K562 (cell line): ENCODE measurements around the gene PNKD. TPM values are rescaled to one million over a fixed set of nuclear protein-coding genes. Genes with fewer than 3 reads are reported as not detected.

Experiments
- ATAC-seq: fragments of 200-7000 bp; cut with Tn5 transposase; 3 replicates; pipeline ENCODE4 v1.9.1; 2020; ENCODE audit warnings: moderate library complexity
- BruUV-seq: library from RNA; stranded (reverse); fragments of 400-500 nt; replicated peaks from 2 replicates; lab custom pipeline; 2021; lab: Mats Ljungman, UMichigan
- CTCF ChIA-PET: fragments of 300-600 bp; formaldehyde crosslinking; extraction: SDS; loops from one replicate; lab custom pipeline; 2021; ENCODE audit warnings: low intra/inter-chr PET ratio; lab: Yijun Ruan, JAX
- POLR2A ChIA-PET: fragments of 300-600, 350-650 bp; sonication (Branson Sonifier 250); formaldehyde crosslinking; extraction: SDS; loops from one replicate; lab custom pipeline; 2021; ENCODE audit warnings: antibody characterized with exemption, inconsistent platforms; lab: Yijun Ruan, JAX
- DNase-seq, 4 experiments: peaks; one replicate each; pipeline versions ENCODE4 v3.0.0 to v3.0.0-alpha.2; 2011 to 2018; ENCODE audit warnings: low spot score in 3 of 4, mixed read lengths in 3 of 4; ENCODE audit errors: extremely low read depth in 1 of 4
- FAIRE-seq: peaks from 2 replicates; lab custom pipeline; 2011; peaks lifted over from hg19 to GRCh38; lab: Jason Lieb, UNC
- H2AFZ ChIP-seq: 2 replicates; pipeline ENCODE4 v1.6.0; 2011; ENCODE audit warnings: low read depth, low read length, control low read depth, inconsistent platforms
- H3K27ac ChIP-seq: fragments of 200-600 bp; 3 replicates; pipeline ENCODE4 v1.8.0; 2011; ENCODE audit warnings: low read depth, mild to moderate bottlenecking, control low read depth, inconsistent platforms, low read length, moderate library complexity, mixed read lengths; ENCODE audit errors: extremely low read depth
- H3K27me3 ChIP-seq, 2 experiments: fragments of 300-600 bp in 1 of 2; 2 replicates in 1 of 2; 3 replicates in 1 of 2; pipeline versions ENCODE4 v1.6.0 to v1.8.0; 2011; ENCODE audit warnings: inconsistent platforms in 2 of 2, low read length in 2 of 2, mild to moderate bottlenecking in 1 of 2, mixed read lengths in 1 of 2, moderate library complexity in 1 of 2; ENCODE audit not compliant: control insufficient read depth in 2 of 2, insufficient read depth in 2 of 2
- H3K36me3 ChIP-seq: fragments of 300-600 bp; 3 replicates; pipeline ENCODE4 v1.8.0; 2011; ENCODE audit warnings: mild to moderate bottlenecking, low read length, inconsistent platforms; ENCODE audit not compliant: control insufficient read depth, insufficient read depth
- H3K4me1 ChIP-seq, 2 experiments: fragments of 200-600 bp in 1 of 2; replicated peaks in 1 of 2; 2 replicates in 1 of 2; 3 replicates in 1 of 2; pipeline versions ENCODE4 v1.5.1 to v1.8.0; 2011; ENCODE audit warnings: inconsistent platforms in 2 of 2, low read length in 2 of 2, mild to moderate bottlenecking in 1 of 2, mixed read lengths in 1 of 2, moderate library complexity in 1 of 2; ENCODE audit not compliant: control insufficient read depth in 2 of 2, insufficient read depth in 2 of 2
- H3K4me2 ChIP-seq: 2 replicates; pipeline ENCODE4 v1.6.1; 2011; ENCODE audit warnings: low read length, control low read depth, inconsistent platforms, mixed read lengths; ENCODE audit not compliant: insufficient read depth
- H3K4me3 ChIP-seq: fragments of 200-600 bp; sonication (generic), shearing (Covaris generic); 2 replicates; pipeline ENCODE4 v1.5.1; 2016; ENCODE audit warnings: control low read depth, inconsistent platforms
- H3K79me2 ChIP-seq: fragments of 200-600 bp; 3 replicates; pipeline ENCODE4 v1.8.0; 2011; ENCODE audit warnings: low read length, inconsistent platforms; ENCODE audit not compliant: control insufficient read depth, insufficient read depth
- H3K9ac ChIP-seq, 2 experiments: 2 replicates each; pipeline versions ENCODE4 v1.6.0 to v1.6.1; 2011; ENCODE audit warnings: low read depth in 2 of 2, low read length in 2 of 2, control low read depth in 1 of 2, inconsistent platforms in 1 of 2, mild to moderate bottlenecking in 1 of 2, mixed read lengths in 1 of 2; ENCODE audit not compliant: insufficient read depth in 1 of 2
- H3K9me1 ChIP-seq: one replicate; pipeline ENCODE4 v1.6.0; 2011; ENCODE audit warnings: inconsistent platforms, mild to moderate bottlenecking, low read length, moderate library complexity; ENCODE audit not compliant: control insufficient read depth, insufficient read depth
- H3K9me3 ChIP-seq: replicated peaks from 2 replicates; pipeline ENCODE4 v1.5.1; 2011; ENCODE audit warnings: low read depth, low read length, inconsistent platforms; ENCODE audit not compliant: control insufficient read depth, insufficient read depth
- H4K20me1 ChIP-seq: replicated peaks from 2 replicates; pipeline ENCODE4 v1.6.1; 2011; ENCODE audit warnings: low read length, inconsistent platforms, mixed read lengths; ENCODE audit not compliant: control insufficient read depth, insufficient read depth
- CBFA2T3 ChIP-seq: fragments of 450-650 bp; IDR thresholded peaks from 2 replicates; pipeline ENCODE4 v1.6.1; 2017
- FOXM1 ChIP-seq, 2 experiments: fragments of 450-650 bp in 1 of 2; sonication (generic) in 1 of 2; formaldehyde crosslinking in 1 of 2; IDR thresholded peaks; 2 replicates each; pipeline versions ENCODE4 v1.6.1 to v1.9.0; 2017 to 2022; ENCODE audit warnings: low read depth in 2 of 2, mild to moderate bottlenecking in 2 of 2, missing genetic modification reagents in 1 of 2, moderate library complexity in 1 of 2
- ID3 ChIP-seq, 2 experiments: fragments of 250-450 bp in 1 of 2; fragments of 450-650 bp in 1 of 2; sonication (Bioruptor Pico) in 1 of 2; IDR thresholded peaks; 2 replicates each; pipeline versions ENCODE4 v1.6.1 to v1.8.0; 2016 to 2021; ENCODE audit warnings: mild to moderate bottlenecking in 2 of 2, moderate library complexity in 2 of 2, missing compliant biosample characterization in 1 of 2, missing genetic modification characterization in 1 of 2
- MIER1 ChIP-seq: fragments of 450-650 bp; IDR thresholded peaks from 2 replicates; pipeline ENCODE4 v1.6.1; 2016; ENCODE audit warnings: antibody characterized with exemption, mild to moderate bottlenecking, low read depth
- PHTF2 ChIP-seq: fragments of 250-450 bp; sonication (Bioruptor Pico); IDR thresholded peaks from 2 replicates; pipeline ENCODE4 v1.5.0; 2021; ENCODE audit warnings: mild to moderate bottlenecking
- POLR2A ChIP-seq: fragments of 450-650 bp; conservative IDR thresholded peaks from 2 replicates; pipeline ENCODE4 v1.6.1; 2016
- RBM15 ChIP-seq: fragments of 200-400 bp; formaldehyde crosslinking; IDR thresholded peaks from 2 replicates; pipeline ENCODE4 v1.6.1; 2018; ENCODE audit warnings: mild to moderate bottlenecking, low read length, moderate library complexity; ENCODE audit not compliant: insufficient read depth
- YBX1 ChIP-seq: fragments of 450-650 bp; IDR thresholded peaks from 2 replicates; pipeline ENCODE4 v1.7.1; 2016; ENCODE audit warnings: mild to moderate bottlenecking
- WGBS: fragments of 100-300 bp; shearing (Covaris generic); methylation state at CpG from one replicate; pipeline ENCODE4 v1.1.6; 2016; ENCODE audit warnings: low coverage, mixed read lengths; ENCODE audit not compliant: insufficient coverage; ENCODE audit errors: missing lambda C conversion rate; 5-methylcytosine and 5-hydroxymethylcytosine counted together
- in situ Hi-C: fragments of 300-500 bp; cut with MboI; formaldehyde crosslinking; loops from 4 replicates; pipeline ENCODE4 v1.15.0; 2018; ENCODE audit warnings: inconsistent platforms, mixed read lengths
- intact Hi-C: fragments of 100-400 bp; cut with micrococcal nuclease; formaldehyde crosslinking; loops from 2 replicates; pipeline ENCODE4 v1.14.2; 2022
- polyA plus RNA-seq, 8 experiments: library from polyadenylated mRNA; depleted of rRNA in 4 of 8; stranded (reverse) in 5 of 8; unstranded in 3 of 8; fragments of >200 nt; fragmentation: Nextera tagmentation in 2 of 8; fragmentation: Illumina TruSeq in 1 of 8; extraction: Ambion mirVana in 2 of 8; extraction: Trizol in 1 of 8; gene quantifications; 2 replicates each; pipeline versions ENCODE4 v1.2.1 to v1.2.3, GENCODE V29; 2011 to 2014; ENCODE audit warnings: inconsistent platforms in 1 of 8, missing spikeins in 1 of 8
- total RNA-seq, 7 experiments: library from RNA; depleted of rRNA in 6 of 7; stranded (reverse); fragments of >200 nt in 6 of 7; fragmentation: Illumina TruSeq in 2 of 7; extraction: Trizol in 2 of 7; gene quantifications; 2 replicates each; pipeline versions ENCODE4 v1.2.1 to v1.2.3, GENCODE V29; 2011 to 2021; ENCODE audit warnings: low replicate concordance in 1 of 7
- TF ChIP-seq, protein P1 (sequence below): fragments of 200-400 bp; formaldehyde crosslinking; IDR thresholded peaks from 2 replicates; pipeline ENCODE4 v1.6.1; 2017; ENCODE audit warnings: mild to moderate bottlenecking, low read depth, low read length, moderate library complexity

PNKD gene
- total and polyA plus RNA-seq, 9 of the 15 experiments (the other 6 are each of a cell fraction or from before 2014, with no cell fraction given), result 26.0 to 105 (median 60.1) TPM

- in situ Hi-C loops, result no loop called here
- WGBS, result 89% methylated on average over 5 of the region's 5 CpGs
- FAIRE-seq (no peak), DNase-seq (no peak), ATAC-seq (no peak)
- Histone ChIP-seq H3K27ac (no peak overlapping the region), H3K36me3 (peaks cover 14% of the 10 kb centered on the region; the same call in 1 of the 3 replicates), H3K4me1 (peaks cover 0 to 3% of the 10 kb centered on the region in 2 experiments; a peak in 3 of 5 replicates), H3K4me3 (no peak overlapping the region), H3K9ac (no peak overlapping the region), H3K27me3 (no peaks in the 10 kb centered on the region), H3K9me3 (no peaks in the 10 kb centered on the region), H3K9me1 (no peaks in the 10 kb centered on the region), H3K4me2 (no peak overlapping the region), H4K20me1 (no peaks in the 10 kb centered on the region), H3K79me2 (no peaks in the 10 kb centered on the region), H2AFZ (no peak overlapping the region)
- no TSS peak for BruUV-seq
- TF ChIP-seq MIER1, result no peak
- no peak for TF ChIP-seq POLR2A
- no peak for TF ChIP-seq PHTF2 (CRISPR knock-in tag)
- TF ChIP-seq, protein P1, sequence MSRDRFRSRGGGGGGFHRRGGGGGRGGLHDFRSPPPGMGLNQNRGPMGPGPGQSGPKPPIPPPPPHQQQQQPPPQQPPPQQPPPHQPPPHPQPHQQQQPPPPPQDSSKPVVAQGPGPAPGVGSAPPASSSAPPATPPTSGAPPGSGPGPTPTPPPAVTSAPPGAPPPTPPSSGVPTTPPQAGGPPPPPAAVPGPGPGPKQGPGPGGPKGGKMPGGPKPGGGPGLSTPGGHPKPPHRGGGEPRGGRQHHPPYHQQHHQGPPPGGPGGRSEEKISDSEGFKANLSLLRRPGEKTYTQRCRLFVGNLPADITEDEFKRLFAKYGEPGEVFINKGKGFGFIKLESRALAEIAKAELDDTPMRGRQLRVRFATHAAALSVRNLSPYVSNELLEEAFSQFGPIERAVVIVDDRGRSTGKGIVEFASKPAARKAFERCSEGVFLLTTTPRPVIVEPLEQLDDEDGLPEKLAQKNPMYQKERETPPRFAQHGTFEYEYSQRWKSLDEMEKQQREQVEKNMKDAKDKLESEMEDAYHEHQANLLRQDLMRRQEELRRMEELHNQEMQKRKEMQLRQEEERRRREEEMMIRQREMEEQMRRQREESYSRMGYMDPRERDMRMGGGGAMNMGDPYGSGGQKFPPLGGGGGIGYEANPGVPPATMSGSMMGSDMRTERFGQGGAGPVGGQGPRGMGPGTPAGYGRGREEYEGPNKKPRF, result no peak
- no peak for TF ChIP-seq FOXM1 (IDR thresholded peaks at IDR 0.05; ENCODE audit: low read depth)
- TF ChIP-seq FOXM1 (CRISPR knock-in tag; IDR thresholded peaks at IDR 0.05; ENCODE audit: low read depth), result no peak
- TF ChIP-seq YBX1, result no peak
- TF ChIP-seq CBFA2T3, result no peak
- TF ChIP-seq RBM15, result no peak
- TF ChIP-seq ID3 (CRISPR knock-in tag; IDR thresholded peaks at IDR 0.05), result no peak
- TF ChIP-seq ID3 (tag; IDR thresholded peaks at IDR 0.05), result no peak
- CTCF ChIA-PET, result no interaction called here
- intact Hi-C loops, result no loop called here
- POLR2A ChIA-PET, result interaction anchor here (0.7 kb wide), 1 partner anchor 11 kb away, joined by 4 read pairs; no protein-coding TSS in a partner anchor
Measured at GRCh38 chr2:218347172-218347571, 76.9 kb downstream of the PNKD start.
